Keratinocyte (primary cell): ENCODE measurements around the gene ARFGAP3.

Source experiments
- CTCF ChIP-seq, 3 experiments: IDR thresholded peaks in 1 of 3; conservative IDR thresholded peaks in 1 of 3; optimal IDR thresholded peaks in 1 of 3; 2 replicates in 2 of 3; 3 replicates in 1 of 3; pipeline versions ENCODE3 to v1.5.1; 2011; ENCODE audit warnings: low read length in 3 of 3, mild to moderate bottlenecking in 3 of 3, moderate library complexity in 2 of 3, control low read depth in 1 of 3, inconsistent platforms in 1 of 3; ENCODE audit not compliant: insufficient read depth in 2 of 3; ENCODE audit errors: extremely low read depth in 1 of 3
- EZH2 ChIP-seq: IDR thresholded peaks from one replicate; pipeline ENCODE4 v1.6.1; 2012; ENCODE audit warnings: inconsistent platforms, mild to moderate bottlenecking, low read length, moderate library complexity

DNA sequence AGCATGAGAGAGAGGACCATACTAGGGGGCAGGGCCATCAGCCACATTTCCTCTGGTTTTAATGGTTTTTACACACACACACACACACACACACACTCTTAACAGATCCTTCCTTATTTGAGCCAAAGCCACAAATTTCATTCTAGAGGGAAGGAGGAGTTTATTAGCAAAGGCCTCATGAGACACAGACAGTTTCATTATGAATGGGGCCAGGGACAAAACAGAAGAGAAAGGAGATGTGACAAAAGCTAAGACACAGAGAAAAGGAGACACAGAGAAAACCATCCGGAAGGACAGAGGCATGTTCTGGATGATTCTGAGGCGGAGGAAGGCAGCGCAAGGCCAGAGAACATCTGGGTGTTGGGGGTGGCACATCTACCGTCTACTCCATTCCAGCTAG is 32.2 kb upstream of the ARFGAP3 start:
- TF ChIP-seq CTCF (optimal IDR thresholded peaks at IDR 0.05 in 1 of 3, IDR thresholded peaks at IDR 0.05 in 1 of 3, conservative IDR thresholded peaks at IDR 0.05 in 1 of 3; ENCODE audit: extremely low read depth in 1 of 3, insufficient read depth in 2 of 3, low read length in 3 of 3) (no peak), EZH2 (no peak)
